Activated B cell treated with CpG ODN at 0.5 μM for 24 hours (primary cell): ENCODE data around the gene ACBD6. TPM values are rescaled to one million over a fixed set of nuclear protein-coding genes. Genes with fewer than 3 reads are reported as not detected.

ENCODE experiments used
- ATAC-seq: fragments of 200-7000 bp; cut with Tn5 transposase; one replicate; pipeline ENCODE4 v1.10.0; 2021; ENCODE audit warnings: low read depth, mild to moderate bottlenecking, moderate library complexity
- CTCF ChIA-PET: fragments of 350-600 bp; sonication (Branson Sonifier 250); formaldehyde crosslinking; loops from one replicate; lab custom pipeline; 2021; ENCODE audit warnings: antibody characterized with exemption; lab: Charles Lee
- POLR2A ChIA-PET: fragments of 350-600 bp; sonication (Branson Sonifier 250); formaldehyde crosslinking; loops from one replicate; lab custom pipeline; 2021; ENCODE audit warnings: antibody characterized with exemption; lab: Charles Lee
- DNase-seq: peaks from one replicate; pipeline ENCODE4 v3.0.0; 2022
- H3K27ac Mint-ChIP-seq: one replicate; pipeline ENCODE4 v1.8.0; 2020; ENCODE audit warnings: mixed read lengths
- H3K27me3 Mint-ChIP-seq: one replicate; pipeline ENCODE4 v1.8.0; 2021; ENCODE audit warnings: mixed read lengths
- H3K36me3 Mint-ChIP-seq: one replicate; pipeline ENCODE4 v1.8.0; 2021; ENCODE audit warnings: low read depth, mixed read lengths
- H3K4me1 Mint-ChIP-seq: one replicate; pipeline ENCODE4 v1.8.0; 2021; ENCODE audit warnings: mixed read lengths
- H3K4me3 Mint-ChIP-seq: one replicate; pipeline ENCODE4 v1.8.0; 2020; ENCODE audit warnings: mild to moderate bottlenecking, mixed read lengths
- H3K9me3 Mint-ChIP-seq: one replicate; pipeline ENCODE4 v1.8.0; 2020; ENCODE audit warnings: mixed read lengths
- CTCF ChIP-seq: fragments of 200-600 bp; IDR thresholded peaks from one replicate; pipeline ENCODE4 v1.8.0; 2022; ENCODE audit warnings: antibody characterized with exemption, mild to moderate bottlenecking
- intact Hi-C: fragments of 100-400 bp; cut with micrococcal nuclease; formaldehyde crosslinking; loops from one replicate; pipeline ENCODE4 v1.15.1; 2024
- total RNA-seq: library from RNA; stranded (reverse); gene quantifications from 2 replicates; pipeline ENCODE4 v1.2.3, GENCODE V29; 2022

The ACBD6 gene
- total RNA-seq, 1 donor from 2014 or later: 61.5 TPM

- Mint-ChIP-seq H3K4me1 (peaks cover 24% of the 10 kb centered on the region), H3K27ac (no peak overlapping the region), H3K36me3 (no peaks in the 10 kb centered on the region), H3K27me3 (peaks cover 65% of the 10 kb centered on the region), H3K9me3 (no peaks in the 10 kb centered on the region), H3K4me3 (no peak overlapping the region)
- TF ChIP-seq CTCF: no peak
- no peak for DNase-seq
- POLR2A ChIA-PET: no interaction called here
- CTCF ChIA-PET: no interaction called here
- intact Hi-C loops: no loop called here
- no peak for ATAC-seq
These were observed 263.7 kb downstream of the ACBD6 start for GRCh38 chr1:180238675-180239074.

Other genes with a start within 250 kb of the ACBD6 start
- gene OVAAL, start 56.4 kb upstream of the ACBD6 start, total RNA-seq: not detected in 2 replicates
- gene XPR1, start 129.4 kb upstream of the ACBD6 start, total RNA-seq: 17.1 and 20.4 TPM in 2 replicates